Activated CD4-positive, alpha-beta T cell treated with anti-CD3 and anti-CD28 coated beads for 1 hour (primary cell): Measurements from ENCODE around the gene CYB5R3.
"Not testable (repeated sequence)": the region's sequence is repeated elsewhere in the genome, so short reads cannot be mapped to it uniquely, and the experiment has no call there.

Source experiments
- DNase-seq: peaks from one replicate; pipeline ENCODE4 v3.0.0-alpha.2; 2020

The CYB5R3 gene

DNA sequence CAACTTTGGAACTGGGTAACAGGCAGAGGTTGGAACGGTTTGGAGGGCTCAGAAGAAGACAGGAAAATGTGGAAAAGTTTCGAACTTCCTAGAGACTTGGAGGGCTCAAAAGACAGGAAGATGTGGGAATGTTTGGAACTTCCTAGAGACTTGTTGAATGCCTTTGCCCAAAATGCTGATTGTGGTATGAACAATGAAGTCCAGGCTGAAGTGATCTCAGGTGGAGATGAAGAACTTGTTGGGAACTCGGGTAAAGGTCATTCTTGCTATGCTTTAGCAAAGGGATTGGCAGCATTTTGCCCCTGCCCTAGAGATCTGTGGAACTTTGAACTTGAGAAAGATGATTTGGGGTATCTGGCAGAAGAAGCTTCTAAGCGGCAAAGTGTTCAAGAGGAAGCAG is 28.7 kb upstream of the CYB5R3 start:
- not testable (repeated sequence) for DNase-seq

DNA sequence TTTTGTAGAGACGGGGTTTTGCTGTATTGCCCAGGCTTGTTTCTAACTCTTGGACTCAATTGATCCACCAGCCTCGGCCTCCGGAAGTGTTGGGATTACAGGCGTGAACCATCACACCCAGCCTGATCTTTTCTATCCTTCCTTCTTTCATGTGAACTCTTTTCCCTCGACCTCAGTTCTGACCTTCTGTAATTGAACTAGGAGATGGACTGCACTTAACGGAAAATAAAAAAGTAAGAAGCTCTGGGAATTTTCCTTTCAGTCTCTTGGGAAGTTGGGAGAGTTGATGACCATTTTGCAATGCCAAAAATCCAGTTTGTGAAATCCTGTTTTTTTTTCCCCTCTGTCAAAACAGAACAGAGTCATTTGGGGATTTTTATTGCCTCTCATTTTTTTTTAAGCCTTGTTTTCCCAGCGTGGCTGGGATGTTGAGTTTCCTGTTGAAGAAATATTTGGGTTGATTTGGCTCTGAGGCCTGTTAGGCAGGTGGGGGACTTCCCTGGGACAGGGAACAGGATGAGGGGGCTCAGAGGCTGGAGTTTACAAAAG is 26.9 kb upstream of the CYB5R3 start:
- DNase-seq: no peak

DNA sequence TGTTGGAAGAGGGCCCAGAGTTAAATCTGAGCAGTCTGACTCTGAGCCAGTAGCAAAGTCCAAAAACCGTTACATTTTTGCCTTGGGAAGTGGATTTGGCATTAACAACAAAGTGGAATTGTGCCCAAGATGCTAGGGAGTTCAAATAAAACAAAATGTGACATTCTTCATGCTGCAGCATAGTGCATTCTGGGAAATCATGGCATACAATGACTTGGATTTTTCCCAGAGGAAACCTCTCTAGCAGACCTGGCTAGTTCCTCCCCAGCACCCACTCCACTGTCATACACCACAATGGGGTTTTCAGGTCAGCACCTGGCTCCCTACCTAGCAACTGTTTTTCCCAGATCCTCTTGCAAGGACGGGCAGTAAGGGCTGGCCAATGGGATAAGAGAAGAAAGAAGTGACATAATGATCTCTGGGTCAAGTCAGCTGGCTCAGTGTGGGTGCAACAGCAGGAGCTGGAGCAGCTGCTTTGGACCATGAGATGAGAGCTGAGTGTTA is 24.8 kb upstream of the CYB5R3 start:
- DNase-seq: no peak

DNA sequence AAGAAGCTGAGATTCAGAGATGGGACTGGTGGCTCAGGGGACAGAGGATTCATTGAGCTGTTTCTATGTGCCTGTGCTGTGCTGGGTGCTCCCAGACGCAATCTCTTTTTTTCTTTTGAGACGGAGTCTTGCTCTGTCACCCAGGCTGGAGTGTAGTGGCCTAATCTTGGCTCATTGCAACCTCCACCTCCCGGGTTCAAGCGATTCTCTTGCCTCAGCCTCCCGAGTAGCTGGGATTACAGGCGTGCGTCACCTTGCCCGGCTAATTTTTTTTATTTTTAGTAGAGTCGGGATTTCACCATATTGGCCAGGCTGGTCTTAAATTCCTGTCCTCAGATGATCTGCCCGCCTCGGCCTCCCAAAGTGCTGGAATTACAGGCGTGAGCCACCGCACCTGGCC is 23.9 kb upstream of the CYB5R3 start:
- not testable (repeated sequence) for DNase-seq

DNA sequence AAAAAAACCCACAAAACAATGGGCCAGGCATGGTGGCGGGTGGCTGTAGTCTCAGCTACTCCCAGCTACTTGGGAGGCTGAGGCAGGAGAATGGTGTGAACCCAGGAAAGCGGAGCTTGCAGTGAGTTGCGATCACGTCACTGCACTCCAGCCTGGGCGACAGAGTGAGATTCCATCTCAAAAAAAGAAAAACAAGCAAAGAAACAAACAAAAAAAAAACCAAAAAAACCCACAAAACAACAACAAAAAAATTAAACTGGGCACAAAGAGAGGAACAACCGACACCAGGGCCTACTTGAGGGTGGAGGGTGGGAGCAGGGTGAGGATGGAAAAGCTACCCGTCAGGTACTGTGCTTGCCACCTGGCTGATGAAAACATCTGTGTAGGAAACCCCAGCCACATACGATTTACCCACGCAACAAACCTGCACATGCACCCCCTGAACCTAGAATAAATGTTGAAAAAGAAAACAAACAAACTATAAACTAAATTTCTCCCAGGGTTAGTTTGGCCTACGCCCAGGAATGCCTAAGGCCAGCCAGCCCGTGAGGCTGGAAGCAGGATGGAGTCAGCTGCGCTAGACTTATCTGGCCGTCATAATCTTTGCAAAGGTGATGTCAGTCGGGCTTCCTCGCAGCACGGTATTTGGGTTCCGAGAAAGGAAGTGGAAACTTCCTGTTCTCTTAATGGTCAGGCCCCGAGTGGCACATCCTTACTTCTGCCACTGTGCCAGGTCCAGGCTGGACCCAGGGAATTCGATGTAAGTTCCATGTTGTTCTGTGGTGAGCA is 21.9 kb upstream of the CYB5R3 start:
- DNase-seq: no peak

DNA sequence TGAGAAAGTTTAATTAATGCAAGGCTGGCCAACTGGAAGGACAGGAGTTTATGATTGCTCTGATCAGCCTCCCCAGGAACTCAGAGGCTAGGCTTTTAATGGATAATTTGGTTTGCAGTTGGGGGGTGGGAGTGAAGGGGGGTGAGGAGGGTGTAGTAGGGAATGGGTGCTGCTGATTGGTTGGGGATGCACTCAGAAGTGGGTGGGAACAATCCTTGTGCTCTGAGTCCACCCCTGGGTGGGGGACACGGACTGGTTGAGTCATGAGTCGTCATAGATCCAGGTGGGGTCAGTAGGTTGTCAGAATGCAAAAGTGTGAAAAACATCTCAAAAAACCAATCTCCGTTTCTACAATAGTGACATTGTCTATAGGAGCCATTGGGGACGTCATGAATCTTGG is 20.9 kb upstream of the CYB5R3 start:
- no peak for DNase-seq

DNA sequence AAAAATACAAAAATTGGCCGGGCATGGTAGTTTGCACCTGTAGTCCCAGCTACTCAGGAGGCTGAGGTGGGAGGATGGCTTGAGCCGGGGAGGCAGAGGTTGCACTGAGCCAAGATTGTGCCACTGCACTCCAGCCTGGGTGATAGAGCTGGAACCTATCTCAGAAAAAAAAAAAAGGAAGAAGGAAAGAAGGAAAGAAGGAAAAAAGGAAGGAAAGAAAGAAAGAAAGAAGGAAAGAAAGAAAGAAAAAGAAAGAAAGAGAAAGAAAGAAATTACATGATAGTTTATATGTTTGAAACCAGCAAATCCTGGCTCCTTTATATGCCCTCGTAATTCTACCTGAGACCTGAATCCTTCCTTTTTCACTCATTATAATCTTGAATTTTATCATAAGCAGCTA is 17.2 kb upstream of the CYB5R3 start:
- DNase-seq: not testable (repeated sequence)

DNA sequence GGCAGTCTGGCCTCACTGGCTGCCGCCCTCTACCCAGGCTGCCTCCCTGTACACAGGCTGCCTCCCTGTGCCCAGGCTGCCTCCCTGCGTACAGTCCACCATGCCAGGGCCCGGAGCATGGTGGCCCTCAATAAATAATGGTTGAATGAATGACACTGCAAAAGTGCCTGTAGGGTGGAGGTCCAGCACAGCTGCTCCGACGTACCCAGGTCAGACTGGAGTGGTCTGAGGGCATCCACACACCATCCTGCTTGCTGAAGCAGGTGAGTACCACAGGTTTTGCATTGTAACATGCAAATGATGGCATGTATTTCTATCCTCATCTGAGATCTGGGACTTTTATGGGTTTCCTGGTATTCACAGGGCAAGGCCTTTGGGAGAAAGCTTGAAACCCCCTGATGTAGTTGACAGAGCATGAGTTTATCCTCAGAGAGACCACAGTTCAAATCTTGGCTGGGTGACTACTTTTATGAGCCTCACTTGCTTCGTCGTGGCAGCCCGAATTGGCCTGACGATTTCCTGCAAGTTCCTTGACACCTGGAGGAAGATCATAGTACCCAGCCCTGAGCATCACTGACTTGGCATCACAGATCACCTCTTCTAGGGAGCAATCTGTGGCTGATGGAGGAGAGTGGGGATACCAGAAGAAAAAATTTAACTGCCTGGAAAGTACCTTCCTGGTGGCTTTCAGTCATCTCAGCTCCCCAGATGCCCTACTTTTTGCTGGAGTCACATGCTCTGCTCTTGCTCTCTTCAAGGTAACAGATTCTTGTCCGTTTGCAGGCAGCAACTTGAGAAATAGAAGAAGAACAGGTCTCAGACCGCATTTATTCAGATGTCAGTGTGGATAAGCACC is 16.0 kb upstream of the CYB5R3 start:
- DNase-seq: no peak

DNA sequence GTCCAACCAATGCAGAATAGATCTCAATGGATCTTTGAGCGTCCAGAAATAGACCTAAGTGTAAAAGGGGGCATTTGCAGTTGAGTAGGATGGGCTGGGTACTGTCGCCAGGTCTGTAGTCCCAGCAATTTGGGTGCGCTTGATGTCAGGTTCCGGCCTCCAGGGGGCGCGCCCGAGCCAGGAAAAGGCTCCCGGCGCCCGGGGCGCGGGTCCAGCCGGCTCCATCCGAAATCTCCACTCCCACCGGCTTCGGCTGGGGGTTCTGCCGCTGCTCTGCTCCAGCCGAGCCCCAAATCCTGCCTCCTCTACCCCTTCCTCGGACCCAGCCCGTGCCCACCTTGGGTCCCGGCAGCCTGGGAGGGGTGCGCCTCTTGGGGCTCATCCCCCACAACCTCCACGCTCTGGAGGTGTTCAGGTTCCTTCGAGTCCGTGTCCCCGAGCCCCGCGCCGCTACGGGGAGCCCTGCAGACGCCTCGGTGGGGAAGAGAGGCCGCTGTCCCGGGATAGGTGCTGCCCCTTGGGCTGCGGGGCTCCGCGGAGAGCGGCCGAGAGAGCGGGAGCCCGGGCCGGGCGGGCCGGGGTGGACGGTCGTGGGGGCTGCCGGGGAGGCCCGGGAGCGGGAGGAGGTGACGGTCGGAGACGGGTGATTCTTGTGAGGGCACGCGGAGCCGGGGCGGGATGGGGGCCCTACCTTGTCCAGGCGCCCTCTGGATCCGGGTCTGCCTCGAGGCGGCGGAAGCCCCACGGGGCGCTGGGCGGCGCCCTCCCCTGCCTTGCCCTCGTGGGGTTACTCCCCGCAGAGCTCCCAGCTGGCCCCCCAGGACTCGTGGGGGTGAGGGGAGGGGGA is 13.0 kb upstream of the CYB5R3 start:
- DNase-seq: peak; percentile 62

DNA sequence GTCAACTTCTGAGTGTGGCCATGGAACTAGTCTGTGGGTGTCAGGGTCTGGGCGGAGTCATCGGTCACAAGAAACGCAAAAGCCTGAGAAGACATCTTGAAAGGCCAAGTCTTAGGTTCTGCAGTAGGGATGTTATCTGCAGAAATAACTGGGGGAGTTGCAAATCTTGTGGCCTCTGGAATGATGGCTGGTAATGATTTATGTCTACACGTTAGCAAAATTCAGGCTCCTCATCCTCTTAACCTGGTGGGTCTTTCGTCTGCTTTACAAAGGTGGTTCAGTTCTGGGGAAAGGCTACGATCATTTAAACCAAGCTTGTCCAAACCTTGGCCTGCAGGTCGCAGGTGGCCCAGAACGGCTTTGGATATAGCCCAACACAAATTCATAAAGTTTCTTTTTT is 7.4 kb upstream of the CYB5R3 start:
- no peak for DNase-seq

- DNase-seq: no peak
Measured at GRCh38 chr22:42655693-42656092, 6.5 kb upstream of the CYB5R3 start.

DNA sequence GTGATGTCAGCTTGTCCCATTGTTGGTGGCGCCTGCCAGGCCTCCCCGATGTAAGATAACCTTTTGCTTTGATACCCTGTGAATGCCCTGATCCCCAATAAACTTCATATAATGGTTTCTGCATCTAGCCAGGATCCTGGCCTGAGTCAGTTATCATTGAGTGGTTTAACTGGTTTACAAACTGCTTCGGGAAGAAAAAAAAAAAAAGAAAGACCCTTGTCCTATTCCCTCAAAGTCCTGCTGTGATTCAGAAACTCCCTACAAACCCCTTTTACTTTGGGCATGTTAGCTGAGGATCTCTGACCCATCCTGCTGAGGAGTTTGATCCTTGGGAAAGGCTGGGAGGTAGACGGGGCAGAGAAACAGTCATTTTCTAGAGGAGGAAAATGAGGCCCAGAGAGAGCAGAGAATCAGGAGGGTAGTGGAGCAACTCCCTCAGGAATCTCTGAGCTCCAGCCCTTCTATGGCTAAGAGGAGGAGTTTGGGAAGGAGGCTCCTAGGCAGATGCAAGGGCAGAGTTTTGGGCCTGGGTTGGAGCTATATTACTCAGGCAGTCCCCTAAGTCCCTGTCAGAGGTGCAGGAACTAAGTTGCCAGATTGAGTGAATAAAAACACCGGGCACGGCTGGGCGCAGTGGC is 5.4 kb upstream of the CYB5R3 start:
- DNase-seq: no peak

DNA sequence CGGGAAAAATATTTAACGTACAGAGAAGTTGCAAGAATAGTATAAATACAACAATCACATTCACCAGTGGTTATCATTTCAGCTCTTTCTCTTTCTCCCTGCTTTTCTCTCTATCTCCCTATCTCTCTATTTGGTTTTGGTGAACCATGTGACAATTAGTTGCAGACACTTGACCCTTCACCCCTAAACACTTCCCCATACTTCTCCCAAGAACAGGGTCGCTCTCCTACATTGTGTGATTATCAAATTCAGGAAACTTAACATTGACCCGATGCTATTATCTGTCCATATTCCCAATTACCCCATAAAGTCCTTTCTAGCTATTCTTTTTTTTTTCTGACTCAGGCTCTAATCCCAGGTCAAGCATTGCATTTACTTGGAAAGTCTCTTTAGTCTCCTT is 4.8 kb upstream of the CYB5R3 start:
- no peak for DNase-seq

- no peak for DNase-seq
Measured at GRCh38 chr22:42651134-42651533, 1.9 kb upstream of the CYB5R3 start.

DNA sequence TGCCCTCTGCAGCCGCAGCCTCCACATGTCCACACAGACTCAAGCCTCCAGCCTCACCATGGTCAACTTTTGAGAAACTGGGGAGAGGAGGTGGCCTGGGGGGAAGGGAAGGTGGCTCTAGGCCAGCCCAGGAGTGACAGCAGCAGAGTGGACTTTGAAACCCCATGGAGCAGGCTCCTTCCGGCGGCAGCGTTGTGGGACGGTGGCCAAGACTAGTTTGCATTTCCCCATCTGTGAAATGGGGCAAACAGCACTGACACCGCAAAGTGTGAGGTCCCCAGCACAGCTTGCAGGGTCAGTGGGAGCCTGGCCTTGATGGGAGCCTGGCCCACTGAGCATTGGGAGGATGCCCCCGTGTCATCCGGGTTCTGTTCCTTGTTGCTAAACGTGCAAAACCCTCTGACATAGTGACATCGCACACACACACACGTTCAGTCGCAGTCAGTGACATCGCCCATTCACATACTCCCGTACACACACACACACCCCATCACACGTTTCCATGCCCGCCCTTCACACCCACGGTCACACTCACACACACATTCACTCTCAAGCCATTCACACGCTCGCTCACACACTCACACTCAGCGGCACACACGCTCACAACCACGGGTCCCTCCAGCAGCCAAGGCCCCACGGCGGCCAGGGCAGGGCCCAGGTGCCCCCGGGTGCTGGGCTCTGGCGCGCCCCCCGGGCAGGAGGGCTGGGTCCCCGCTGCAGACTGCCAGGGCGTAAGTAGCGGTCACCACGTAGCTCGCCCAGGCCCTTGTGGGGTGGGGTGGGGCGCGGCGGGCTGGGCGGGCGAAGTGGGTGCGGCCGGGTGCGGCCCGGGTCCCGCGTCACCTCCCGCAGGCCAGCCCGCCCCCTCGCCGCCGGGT is 585 bp downstream of the CYB5R3 start:
- DNase-seq: peak; percentile 15

DNA sequence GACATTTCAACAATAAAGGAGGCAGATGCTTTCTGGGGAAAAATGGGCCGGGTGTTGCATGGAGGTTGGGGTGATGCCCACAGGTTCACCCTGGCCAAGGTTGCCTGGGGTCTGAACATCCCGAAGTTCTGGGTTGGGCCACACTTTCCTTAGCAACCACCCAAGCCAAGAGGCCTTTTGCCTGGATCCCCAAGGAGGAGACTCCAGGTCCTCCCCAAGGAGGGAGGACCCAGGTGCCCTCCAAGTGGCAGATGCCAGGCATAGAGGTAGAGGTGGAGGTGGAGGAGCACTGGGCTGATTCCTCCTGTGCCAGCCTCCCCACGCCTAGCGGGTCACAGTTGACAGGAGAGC is 1.2 kb downstream of the CYB5R3 start:
- no peak for DNase-seq

- no peak for DNase-seq
Measured at GRCh38 chr22:42646569-42647525, 2.3 kb downstream of the CYB5R3 start.

- no peak for DNase-seq
Measured at GRCh38 chr22:42645938-42646568, 3.1 kb downstream of the CYB5R3 start.

GRCh38 chr22:42645341-42645937 is 3.8 kb downstream of the CYB5R3 start:
- no peak for DNase-seq
